PC-3 (cell line): ENCODE measurements around the gene ELK3. TPM values are rescaled to one million over a fixed set of nuclear protein-coding genes. Genes with fewer than 3 reads are reported as not detected.
A peak's percentile ranks its signal among the peaks of the same experiment; 100 is the strongest.
"Not testable (repeated sequence)": the region's sequence is repeated elsewhere in the genome, so short reads cannot be mapped to it uniquely, and the experiment has no call there.

ENCODE experiments used
- ATAC-seq: fragments of 200-7000 bp; cut with Tn5 transposase; 2 replicates; pipeline ENCODE4 v1.9.1; 2020; ENCODE audit warnings: mild to moderate bottlenecking, moderate library complexity
- BruUV-seq: library from RNA; stranded (reverse); fragments of 400-500 nt; replicated peaks from 2 replicates; lab custom pipeline; 2021; lab: Mats Ljungman, UMichigan
- CTCF ChIA-PET: fragments of 300-600 bp; sonication (Branson Sonifier 250); formaldehyde crosslinking; loops from one replicate; lab custom pipeline; 2022; ENCODE audit warnings: antibody characterized with exemption; lab: Charles Lee
- POLR2A ChIA-PET: fragments of 300-600 bp; sonication (Branson Sonifier 250); formaldehyde crosslinking; loops from one replicate; lab custom pipeline; 2022; ENCODE audit warnings: antibody characterized with exemption; ENCODE audit not compliant: unreplicated experiment; lab: Charles Lee
- DNase-seq: peaks from one replicate; pipeline ENCODE4 v3.0.0-alpha.2; 2015
- H2AFZ ChIP-seq: fragments of 300-600 bp; sonication (generic); 2 replicates; pipeline ENCODE4 v1.6.0; 2016; ENCODE audit warnings: antibody characterized with exemption, low read length
- H3F3A ChIP-seq: fragments of 300-600 bp; sonication (generic); one replicate; pipeline ENCODE4 v1.6.0; 2017; ENCODE audit warnings: antibody characterized with exemption, low read length, control low read depth, mild to moderate bottlenecking; ENCODE audit not compliant: unreplicated experiment
- H3K27ac ChIP-seq: fragments of 300-600 bp; sonication (generic); 2 replicates; pipeline ENCODE4 v1.5.1; 2016; ENCODE audit warnings: mild to moderate bottlenecking, low read length
- H3K27me3 ChIP-seq: fragments of 300-600 bp; sonication (generic); 2 replicates; pipeline ENCODE4 v1.6.1; 2016; ENCODE audit warnings: low read length, mixed read lengths
- H3K36me3 ChIP-seq: fragments of 300-600 bp; sonication (generic); 2 replicates; pipeline ENCODE4 v1.6.1; 2016; ENCODE audit warnings: low read depth, mixed run types, low read length, mixed read lengths
- H3K4me1 ChIP-seq: fragments of 300-600 bp; sonication (generic); 2 replicates; pipeline ENCODE4 v1.5.1; 2016; ENCODE audit warnings: low read length; ENCODE audit not compliant: insufficient read depth
- H3K4me2 ChIP-seq: fragments of 300-600 bp; sonication (generic); 2 replicates; pipeline ENCODE4 v1.6.0; 2016; ENCODE audit warnings: low read length
- H3K4me3 ChIP-seq: fragments of 300-600 bp; sonication (generic); 2 replicates; pipeline ENCODE4 v1.5.1; 2016; ENCODE audit warnings: mild to moderate bottlenecking, low read length, mixed read lengths
- H3K79me2 ChIP-seq: fragments of 300-600 bp; sonication (generic); 2 replicates; pipeline ENCODE4 v1.6.1; 2017; ENCODE audit warnings: low read length, mixed read lengths
- H3K9ac ChIP-seq: fragments of 300-600 bp; sonication (generic); 2 replicates; pipeline ENCODE4 v1.6.0; 2016; ENCODE audit warnings: mild to moderate bottlenecking, low read length
- H3K9me2 ChIP-seq: fragments of 300-600 bp; sonication (generic); replicated peaks from 2 replicates; pipeline ENCODE4 v1.6.1; 2016; ENCODE audit warnings: mixed run types, low read length, mixed read lengths
- H3K9me3 ChIP-seq: fragments of 300-600 bp; sonication (generic); 2 replicates; pipeline ENCODE4 v1.6.1; 2016; ENCODE audit warnings: low read length, mixed read lengths
- H4K20me1 ChIP-seq: fragments of 300-600 bp; sonication (generic); 2 replicates; pipeline ENCODE4 v1.6.1; 2016; ENCODE audit warnings: low read length, mixed read lengths
- CTCF ChIP-seq: fragments of 300-600 bp; sonication (generic); conservative IDR thresholded peaks from 2 replicates; pipeline ENCODE4 v1.5.1; 2017; ENCODE audit warnings: antibody characterized with exemption, low read depth, mild to moderate bottlenecking, low read length
- EZH2 ChIP-seq: fragments of 300-600 bp; sonication (generic); IDR thresholded peaks from one replicate; pipeline ENCODE4 v1.6.1; 2017; ENCODE audit warnings: antibody characterized with exemption, mild to moderate bottlenecking, low read length; ENCODE audit not compliant: unreplicated experiment
- EZH2phosphoT487 ChIP-seq: fragments of 300-600 bp; sonication (generic); IDR thresholded peaks from 2 replicates; pipeline ENCODE4 v1.6.1; 2018; ENCODE audit warnings: mild to moderate bottlenecking, antibody characterized with exemption, low read length, borderline replicate concordance
- intact Hi-C: fragments of 100-400 bp; cut with micrococcal nuclease; formaldehyde crosslinking; loops from 2 replicates; pipeline ENCODE4 v1.9.0; 2023
- total RNA-seq: library from RNA; depleted of rRNA; stranded (reverse); fragments of >200 nt; gene quantifications from 2 replicates; pipeline ENCODE4 v1.2.3, GENCODE V29; 2014

The ELK3 gene
- total RNA-seq, 1 experiment from 2014 or later, result 16.2 TPM

GRCh38 chr12:96313606-96314005 lies 119.4 kb downstream of the ELK3 start:
- CTCF ChIA-PET, result no interaction called here
- Histone ChIP-seq H3K27ac (no peak overlapping the region), H3K79me2 (peaks cover 25% of the 10 kb centered on the region)

GRCh38 chr12:96314723-96315122 lies 120.5 kb downstream of the ELK3 start:
- BruUV-seq, result no TSS peak
- no peaks in the 10 kb centered on the region for H4K20me1 ChIP-seq
- ATAC-seq, result no peak

More at GRCh38 chr12:96313606-96314005, 119.4 kb downstream of the ELK3 start:
- TF ChIP-seq EZH2phosphoT487, result no peak
- no peak for TF ChIP-seq CTCF
- TF ChIP-seq EZH2, result no peak
- POLR2A ChIA-PET, result no interaction called here
- Histone ChIP-seq H3F3A (no peaks in the 10 kb centered on the region), H3K9me3 (no peaks in the 10 kb centered on the region), H3K27me3 (no peaks in the 10 kb centered on the region), H3K36me3 (peaks cover 8% of the 10 kb centered on the region; the same call in 1 of the 2 replicates), H3K4me3 (no peak overlapping the region), H4K20me1 (no peaks in the 10 kb centered on the region), H3K9ac (no peak overlapping the region), H3K4me2 (no peak overlapping the region), H3K4me1 (peaks cover 6% of the 10 kb centered on the region), H2AFZ (no peak overlapping the region), H3K9me2 (no peaks in the 10 kb centered on the region)
- DNase-seq (no peak), ATAC-seq (no peak)
- BruUV-seq, result no TSS peak
- intact Hi-C loops, result no loop called here

GRCh38 chr12:96315741-96316481 lies 121.7 kb downstream of the ELK3 start:
- H3K4me1 ChIP-seq, H3K27me3 ChIP-seq, CTCF ChIA-PET, H4K20me1 ChIP-seq, H3K9me2 ChIP-seq, intact Hi-C loops, H3K9me3 ChIP-seq, H3F3A ChIP-seq, H3K36me3 ChIP-seq: not testable (repeated sequence)
- ATAC-seq, result peak; percentile 51
- peaks cover 25% of the 10 kb centered on the region for H3K79me2 ChIP-seq
- DNase-seq, result peak; percentile 18
- H2AFZ ChIP-seq, result peak overlapping the region; percentile 64
- peak overlapping the region; percentile 40 for H3K27ac ChIP-seq
- POLR2A ChIA-PET, result interaction anchor here (0.6 kb wide), 1 partner anchor 36 kb away, joined by 4 read pairs; no protein-coding TSS in a partner anchor
- TSS peak; percentile 68 for BruUV-seq
- H3K4me2 ChIP-seq, result peak overlapping the region; percentile 82
- H3K9ac ChIP-seq, result peak overlapping the region; percentile 59
- H3K4me3 ChIP-seq, result peak overlapping the region; percentile 65

More at GRCh38 chr12:96314723-96315122, 120.5 kb downstream of the ELK3 start:
- no peak for TF ChIP-seq CTCF
- TF ChIP-seq EZH2phosphoT487, result no peak
- no peak for TF ChIP-seq EZH2
- Histone ChIP-seq H3K27me3 (no peaks in the 10 kb centered on the region), H3K9me2 (no peaks in the 10 kb centered on the region), H3K9me3 (no peaks in the 10 kb centered on the region), H3K27ac (no peak overlapping the region), H3K79me2 (peaks cover 25% of the 10 kb centered on the region), H3K4me1 (peaks cover 6% of the 10 kb centered on the region), H3K4me2 (no peak overlapping the region), H2AFZ (no peak overlapping the region), H3K4me3 (no peak overlapping the region), H3F3A (no peaks in the 10 kb centered on the region), H3K9ac (no peak overlapping the region), H3K36me3 (peaks cover 6% of the 10 kb centered on the region; the same call in 1 of the 2 replicates)
- no peak for DNase-seq
- ChIA-PET POLR2A (no interaction called here), CTCF (no interaction called here)
- intact Hi-C loops, result no loop called here

- H3K4me3 ChIP-seq, H3K4me2 ChIP-seq, BruUV-seq, POLR2A ChIA-PET, H3F3A ChIP-seq, H4K20me1 ChIP-seq, H3K9me3 ChIP-seq, ATAC-seq, H3K36me3 ChIP-seq, H3K9me2 ChIP-seq, CTCF ChIA-PET, H3K27me3 ChIP-seq, intact Hi-C loops, H2AFZ ChIP-seq, H3K4me1 ChIP-seq, H3K9ac ChIP-seq, DNase-seq, H3K27ac ChIP-seq: not testable (repeated sequence)
- peaks cover 25% of the 10 kb centered on the region for H3K79me2 ChIP-seq
Observed at GRCh38 chr12:96317801-96318200, 123.6 kb downstream of the ELK3 start.
